Measurements from ENCODE around the gene SPDYE17. TPM values are rescaled to one million over a fixed set of nuclear protein-coding genes. Genes with fewer than 3 reads are reported as not detected.
"Not testable (repeated sequence)": the region's sequence is repeated elsewhere in the genome, so short reads cannot be mapped to it uniquely, and the experiment has no call there.

SPDYE17 gene
- polyA plus RNA-seq, 1 donor, result not detected

- not testable (repeated sequence) for DNase-seq
Measured at GRCh38 chr7:76998764-76999450, 33.3 kb downstream of the SPDYE17 start.

GRCh38 chr7:76998285-76998589 is 33.9 kb downstream of the SPDYE17 start:
- DNase-seq, result no peak

- no peak for DNase-seq
Measured at GRCh38 chr7:76997381-76998284, 34.5 kb downstream of the SPDYE17 start.

GRCh38 chr7:76996932-76997331 is 35.2 kb downstream of the SPDYE17 start:
- DNase-seq, result not testable (repeated sequence)

GRCh38 chr7:76994286-76994685 is 37.9 kb downstream of the SPDYE17 start:
- not testable (repeated sequence) for DNase-seq

- DNase-seq, result not testable (repeated sequence)
Measured at GRCh38 chr7:76993831-76994230, 38.3 kb downstream of the SPDYE17 start.

GRCh38 chr7:76992871-76993270 is 39.3 kb downstream of the SPDYE17 start:
- DNase-seq, result not testable (repeated sequence)

GRCh38 chr7:76992204-76992603 is 40.0 kb downstream of the SPDYE17 start:
- DNase-seq, result not testable (repeated sequence)

- not testable (repeated sequence) for DNase-seq
Measured at GRCh38 chr7:76990202-76990601, 42.0 kb downstream of the SPDYE17 start.

GRCh38 chr7:76985924-76986717 is 46.0 kb downstream of the SPDYE17 start:
- DNase-seq, result not testable (repeated sequence)

- DNase-seq, result not testable (repeated sequence)
Measured at GRCh38 chr7:76984784-76985136, 47.4 kb downstream of the SPDYE17 start.

- DNase-seq, result not testable (repeated sequence)
Measured at GRCh38 chr7:76983937-76984783, 48.0 kb downstream of the SPDYE17 start.

GRCh38 chr7:76983333-76983732 is 48.8 kb downstream of the SPDYE17 start:
- not testable (repeated sequence) for DNase-seq

GRCh38 chr7:76982501-76982900 is 49.7 kb downstream of the SPDYE17 start:
- DNase-seq, result not testable (repeated sequence)

GRCh38 chr7:76981187-76981970 is 50.8 kb downstream of the SPDYE17 start:
- not testable (repeated sequence) for DNase-seq

- not testable (repeated sequence) for DNase-seq
Measured at GRCh38 chr7:76980576-76980975, 51.6 kb downstream of the SPDYE17 start.

- DNase-seq, result not testable (repeated sequence)
Measured at GRCh38 chr7:76977761-76978367, 54.3 kb downstream of the SPDYE17 start.

GRCh38 chr7:76974793-76975579 is 57.2 kb downstream of the SPDYE17 start:
- DNase-seq, result not testable (repeated sequence)

GRCh38 chr7:76974336-76974735 is 57.8 kb downstream of the SPDYE17 start:
- DNase-seq, result not testable (repeated sequence)
